Choroid plexus epithelial cell (primary cell): ENCODE results near the gene SGPP1.

Source experiments
- DNase-seq: peaks from one replicate; pipeline ENCODE4 v3.0.0-alpha.2; 2010; ENCODE audit warnings: low read depth
- H3K4me3 ChIP-seq: 2 replicates; pipeline ENCODE4 v1.5.1; 2011; ENCODE audit warnings: low read depth, mild to moderate bottlenecking, control low read depth, low read length, moderate library complexity
- TF ChIP-seq, protein P1 (sequence below): conservative IDR thresholded peaks from 2 replicates; pipeline ENCODE4 v1.5.1; 2011; ENCODE audit warnings: low read depth, mild to moderate bottlenecking, control low read depth, inconsistent platforms, low read length, moderate library complexity

Gene SGPP1, protein sequence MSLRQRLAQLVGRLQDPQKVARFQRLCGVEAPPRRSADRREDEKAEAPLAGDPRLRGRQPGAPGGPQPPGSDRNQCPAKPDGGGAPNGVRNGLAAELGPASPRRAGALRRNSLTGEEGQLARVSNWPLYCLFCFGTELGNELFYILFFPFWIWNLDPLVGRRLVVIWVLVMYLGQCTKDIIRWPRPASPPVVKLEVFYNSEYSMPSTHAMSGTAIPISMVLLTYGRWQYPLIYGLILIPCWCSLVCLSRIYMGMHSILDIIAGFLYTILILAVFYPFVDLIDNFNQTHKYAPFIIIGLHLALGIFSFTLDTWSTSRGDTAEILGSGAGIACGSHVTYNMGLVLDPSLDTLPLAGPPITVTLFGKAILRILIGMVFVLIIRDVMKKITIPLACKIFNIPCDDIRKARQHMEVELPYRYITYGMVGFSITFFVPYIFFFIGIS

DNA sequence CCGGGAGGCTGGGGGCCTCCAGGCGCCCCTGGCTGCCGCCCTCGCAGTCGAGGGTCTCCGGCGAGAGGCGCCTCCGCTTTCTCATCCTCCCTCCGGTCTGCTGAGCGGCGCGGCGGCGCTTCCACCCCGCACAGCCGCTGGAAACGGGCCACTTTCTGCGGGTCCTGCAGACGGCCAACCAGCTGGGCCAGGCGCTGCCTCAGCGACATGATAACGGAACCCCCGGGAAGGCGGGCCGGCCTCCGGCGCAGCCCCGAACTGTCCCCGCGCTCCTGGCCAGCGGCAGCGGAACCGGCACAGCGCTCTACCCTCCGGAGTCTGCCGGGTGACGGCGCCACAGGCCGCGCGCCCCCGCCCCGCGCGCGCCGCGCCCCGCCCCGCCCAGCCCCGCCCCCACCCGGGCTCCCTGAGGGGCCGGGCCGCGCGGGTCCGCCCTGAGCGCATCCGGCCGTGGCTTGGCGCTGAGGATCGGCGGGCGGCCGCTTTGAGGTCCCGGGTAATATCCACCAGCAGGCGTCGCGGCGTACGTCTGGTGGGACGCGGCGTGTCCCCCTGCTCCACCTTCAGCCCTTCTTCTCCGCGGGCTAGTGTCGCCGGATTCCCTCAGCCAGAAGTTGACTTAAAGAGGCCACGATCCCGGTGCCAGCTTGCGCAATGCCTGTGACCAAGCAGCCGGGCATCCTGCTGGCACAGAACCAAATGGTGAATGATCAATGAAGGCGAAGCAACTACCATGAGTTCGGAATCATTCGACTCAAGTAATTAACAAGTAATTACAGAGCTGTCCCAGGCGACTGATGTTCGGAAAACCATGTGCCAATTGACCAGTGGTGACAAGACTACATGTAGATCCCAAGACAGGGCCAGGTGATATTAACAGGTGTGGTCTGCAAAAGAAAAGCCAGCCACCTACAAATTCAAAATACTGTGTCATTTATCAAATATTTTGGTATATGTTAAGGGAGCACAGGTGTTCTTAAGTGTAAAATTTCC, at the start of gene SGPP1:
SGPP1 (minus strand) TSS at position 330 of the 993 bp plus-strand sequence; CDS start at position 209, 121 bp downstream.
- TF ChIP-seq, protein P1, sequence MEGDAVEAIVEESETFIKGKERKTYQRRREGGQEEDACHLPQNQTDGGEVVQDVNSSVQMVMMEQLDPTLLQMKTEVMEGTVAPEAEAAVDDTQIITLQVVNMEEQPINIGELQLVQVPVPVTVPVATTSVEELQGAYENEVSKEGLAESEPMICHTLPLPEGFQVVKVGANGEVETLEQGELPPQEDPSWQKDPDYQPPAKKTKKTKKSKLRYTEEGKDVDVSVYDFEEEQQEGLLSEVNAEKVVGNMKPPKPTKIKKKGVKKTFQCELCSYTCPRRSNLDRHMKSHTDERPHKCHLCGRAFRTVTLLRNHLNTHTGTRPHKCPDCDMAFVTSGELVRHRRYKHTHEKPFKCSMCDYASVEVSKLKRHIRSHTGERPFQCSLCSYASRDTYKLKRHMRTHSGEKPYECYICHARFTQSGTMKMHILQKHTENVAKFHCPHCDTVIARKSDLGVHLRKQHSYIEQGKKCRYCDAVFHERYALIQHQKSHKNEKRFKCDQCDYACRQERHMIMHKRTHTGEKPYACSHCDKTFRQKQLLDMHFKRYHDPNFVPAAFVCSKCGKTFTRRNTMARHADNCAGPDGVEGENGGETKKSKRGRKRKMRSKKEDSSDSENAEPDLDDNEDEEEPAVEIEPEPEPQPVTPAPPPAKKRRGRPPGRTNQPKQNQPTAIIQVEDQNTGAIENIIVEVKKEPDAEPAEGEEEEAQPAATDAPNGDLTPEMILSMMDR = peak; percentile 40
- DNase-seq = peak; percentile 60
- peak within 1 kb of the TSS; percentile 72 for H3K4me3 ChIP-seq

GRCh38 chr14:63777024-63777423, 49.2 kb upstream of the SGPP1 start:
- DNase-seq = peak; percentile 79
- no peak overlapping the region for H3K4me3 ChIP-seq
- TF ChIP-seq, protein P1 = no peak

GRCh38 chr14:63773504-63773903, 45.6 kb upstream of the SGPP1 start:
- TF ChIP-seq, protein P1 = no peak

GRCh38 chr14:63770187-63770807, 42.4 kb upstream of the SGPP1 start:
- TF ChIP-seq, protein P1 = peak; percentile 79
- DNase-seq = peak; percentile 81
- no peak overlapping the region for H3K4me3 ChIP-seq

More at GRCh38 chr14:63773504-63773903, 45.6 kb upstream of the SGPP1 start:
- DNase-seq = no peak
- H3K4me3 ChIP-seq = no peak overlapping the region

DNA sequence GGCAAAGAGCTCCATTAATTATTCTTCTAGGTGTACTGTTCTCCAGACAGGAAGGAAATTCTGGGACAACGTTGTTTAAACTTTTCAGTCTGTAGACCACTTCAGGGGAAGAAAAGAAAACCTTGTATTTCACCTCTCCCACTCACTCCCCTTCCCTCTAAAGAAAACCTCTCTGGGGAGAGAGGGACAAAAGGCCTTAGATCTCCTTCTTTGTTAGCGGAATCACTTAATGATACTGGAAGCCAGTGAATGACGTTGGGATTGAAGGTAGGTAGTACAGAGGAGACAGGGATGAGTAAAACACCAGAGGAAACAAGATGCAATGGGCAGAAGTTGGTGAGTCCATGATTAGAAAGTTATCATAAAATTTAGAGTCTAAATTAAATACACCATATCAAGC, 38.7 kb upstream of the SGPP1 start:
- H3K4me3 ChIP-seq = no peak overlapping the region
- TF ChIP-seq, protein P1 = no peak
- DNase-seq = no peak

DNA sequence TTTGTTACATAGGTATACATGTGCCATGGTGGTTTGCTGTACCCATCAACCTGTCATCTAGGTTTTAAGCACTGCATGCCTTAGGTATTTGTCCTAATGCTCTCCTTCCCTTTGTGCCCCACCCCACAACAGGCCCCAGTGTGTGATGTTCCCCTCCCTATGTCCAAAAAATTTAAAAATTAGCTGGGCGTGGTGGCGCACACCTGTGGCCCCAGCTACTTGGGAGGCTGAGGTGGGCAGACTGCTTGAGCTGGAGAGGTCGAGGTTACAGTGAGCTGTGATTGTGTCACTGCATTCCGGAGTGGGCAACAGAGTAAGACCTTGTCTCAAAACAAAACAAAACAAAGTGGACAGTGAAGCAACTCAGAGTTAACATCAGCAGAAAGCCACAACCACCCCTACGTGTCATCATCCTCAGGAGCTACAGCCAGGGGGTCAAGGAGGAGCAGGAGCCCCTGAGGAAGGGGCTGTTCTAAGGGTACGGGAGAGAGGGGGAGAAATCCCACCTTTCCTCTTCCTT, 36.8 kb upstream of the SGPP1 start:
- no peak overlapping the region for H3K4me3 ChIP-seq
- no peak for DNase-seq
- TF ChIP-seq, protein P1 = no peak
